ENCODE data around the gene OR4D2.

The OR4D2 gene

DNA sequence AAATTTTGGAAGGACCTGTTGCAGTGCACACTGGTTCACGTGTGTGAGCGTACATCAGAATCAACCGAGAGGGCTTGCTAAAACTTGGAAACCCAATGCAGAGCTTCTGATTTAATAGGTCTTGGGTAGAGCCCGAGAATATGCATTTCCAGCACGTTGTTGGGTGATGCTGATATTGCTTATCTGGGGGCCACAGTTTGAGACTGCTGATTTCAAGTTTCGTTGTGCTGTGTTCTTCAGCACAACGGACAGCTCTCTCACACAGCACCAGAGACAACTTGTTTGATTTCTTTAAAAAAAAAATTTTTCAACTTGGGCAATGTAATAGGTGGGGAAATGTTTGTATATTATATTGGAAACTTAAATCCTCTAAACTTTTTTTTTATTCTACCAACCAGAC is 9.4 kb downstream of the OR4D2 start:
- no peak for DNase-seq

DNA sequence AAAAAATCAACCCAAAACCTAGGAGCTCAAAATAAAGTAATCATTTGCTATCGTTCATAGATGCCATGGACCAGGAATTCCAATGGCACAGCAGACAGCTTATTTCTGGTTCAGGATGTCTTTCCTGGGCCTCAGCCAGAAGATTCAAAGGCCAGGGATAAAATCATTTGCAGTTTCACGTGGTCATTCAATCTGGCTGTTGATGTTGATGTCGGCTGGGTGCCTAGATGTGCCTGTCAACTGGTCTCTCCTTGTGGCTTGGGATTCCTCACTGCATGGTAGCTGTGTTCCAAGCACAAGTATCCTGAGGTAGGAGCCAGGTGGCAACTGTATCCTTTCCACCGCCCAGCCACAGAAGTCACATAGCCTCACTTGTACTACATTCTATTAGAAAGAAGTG is 15.0 kb downstream of the OR4D2 start:
- no peak for DNase-seq

DNA sequence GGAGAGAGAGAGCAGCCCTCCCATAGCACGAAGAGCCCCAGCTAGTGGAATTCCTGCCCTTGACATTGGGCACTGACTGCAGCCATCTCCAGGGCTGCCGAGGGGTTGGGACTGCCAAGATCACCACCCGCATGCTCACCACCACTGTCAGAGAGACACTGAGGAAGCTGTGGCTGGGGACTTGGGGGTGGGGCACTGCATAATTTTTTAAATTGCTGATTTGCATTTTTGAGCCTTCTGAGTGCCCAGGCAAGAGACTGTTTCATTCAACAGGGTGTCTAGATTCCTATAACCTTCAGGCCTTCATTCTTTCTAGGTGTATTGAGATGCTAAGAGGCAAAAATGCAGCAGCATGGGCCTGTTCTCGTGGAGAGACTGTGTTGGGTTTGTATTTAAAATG is 16.7 kb downstream of the OR4D2 start:
- no peak for DNase-seq

GRCh38 chr17:58184308-58184985 is 17.7 kb downstream of the OR4D2 start:
- no peak for DNase-seq

GRCh38 chr17:58184986-58185761 is 18.4 kb downstream of the OR4D2 start:
- DNase-seq = no peak

- DNase-seq = no peak
Observed at GRCh38 chr17:58186591-58186990, 19.8 kb downstream of the OR4D2 start.

- no peak for DNase-seq
Observed at GRCh38 chr17:58187063-58187462, 20.3 kb downstream of the OR4D2 start.

DNA sequence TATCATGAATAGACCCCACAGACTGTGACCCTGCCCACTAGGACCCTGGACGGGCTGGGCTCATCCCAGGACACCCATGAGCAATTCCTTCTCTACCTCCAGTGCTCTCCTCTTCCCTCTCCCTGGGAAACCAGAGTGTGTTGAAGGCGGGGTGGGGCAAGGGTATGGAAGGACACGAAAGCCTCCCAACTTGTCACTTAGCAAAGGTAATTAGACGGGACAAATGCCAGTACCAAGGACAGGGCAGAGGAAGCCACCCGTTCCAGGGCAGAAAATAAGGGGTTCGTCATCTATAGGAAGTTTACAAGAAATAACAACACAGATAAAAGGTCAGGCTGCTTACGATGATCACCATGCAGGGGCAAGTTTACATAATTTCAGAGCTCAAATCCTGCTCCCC is 20.9 kb downstream of the OR4D2 start:
- no peak for DNase-seq

DNA sequence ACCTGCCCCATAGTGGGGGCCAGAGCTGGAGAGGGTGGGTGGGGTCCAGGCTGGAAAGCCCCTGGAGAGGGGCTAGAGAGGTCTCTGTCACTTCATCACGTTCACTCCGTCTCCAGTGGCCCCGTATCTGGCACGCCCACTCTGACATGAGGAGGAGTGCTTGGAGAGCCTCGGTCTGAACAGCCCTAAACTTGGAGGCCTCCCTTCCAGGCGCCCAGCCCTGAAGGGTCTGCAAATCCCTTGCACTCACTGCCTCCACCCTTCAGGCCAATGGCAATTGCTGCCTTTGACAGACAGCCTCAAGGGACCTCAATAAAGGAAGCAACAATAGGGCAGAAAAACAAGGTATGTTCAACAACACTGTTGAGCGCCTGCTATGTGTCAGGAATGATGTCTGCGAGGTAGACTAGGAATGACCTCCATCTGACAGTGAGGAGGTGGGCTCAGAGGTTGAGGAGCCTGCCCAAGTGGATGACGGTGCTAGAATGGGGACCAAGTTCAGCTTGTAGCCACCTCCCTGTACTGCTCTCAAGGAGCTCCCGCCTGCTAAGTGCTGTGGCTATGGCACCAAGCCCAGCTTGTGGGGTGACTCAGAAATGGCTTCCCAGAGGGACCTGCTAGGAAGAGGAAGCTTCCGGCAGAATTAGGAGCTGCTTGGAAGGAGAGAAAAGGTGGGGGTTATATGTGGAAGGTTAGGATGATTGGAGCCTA is 22.8 kb downstream of the OR4D2 start:
- no peak for DNase-seq

- no peak for DNase-seq
Observed at GRCh38 chr17:58191241-58191896, 24.6 kb downstream of the OR4D2 start.

DNA sequence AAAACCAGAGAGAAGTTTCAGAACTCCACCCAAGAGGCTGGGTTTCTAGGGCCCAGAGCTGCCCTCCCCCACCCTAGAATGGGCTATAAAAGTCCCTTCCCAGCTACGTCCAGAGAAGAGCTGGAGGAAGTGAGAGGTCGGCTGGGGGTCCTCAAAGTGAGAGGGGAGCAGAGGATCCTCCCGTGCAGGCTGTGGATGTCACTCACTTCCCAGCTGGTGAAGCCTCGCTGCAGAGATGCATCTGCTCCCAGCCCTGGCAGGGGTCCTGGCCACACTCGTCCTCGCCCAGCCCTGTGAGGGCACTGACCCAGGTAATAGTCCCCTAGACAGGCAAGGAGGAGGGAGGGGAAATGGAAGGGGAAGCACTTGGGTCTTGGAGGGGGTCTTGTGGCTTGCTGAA is 25.8 kb downstream of the OR4D2 start, which contains the start of gene EPX:
EPX (plus strand) TSS at position 115 of the 400 bp plus-strand sequence; CDS start at position 236, 121 bp downstream.
- no peak for DNase-seq

- DNase-seq = no peak
Observed at GRCh38 chr17:58193641-58194255, 27.0 kb downstream of the OR4D2 start.

- DNase-seq = no peak
Observed at GRCh38 chr17:58195518-58196123, 28.8 kb downstream of the OR4D2 start.

DNA sequence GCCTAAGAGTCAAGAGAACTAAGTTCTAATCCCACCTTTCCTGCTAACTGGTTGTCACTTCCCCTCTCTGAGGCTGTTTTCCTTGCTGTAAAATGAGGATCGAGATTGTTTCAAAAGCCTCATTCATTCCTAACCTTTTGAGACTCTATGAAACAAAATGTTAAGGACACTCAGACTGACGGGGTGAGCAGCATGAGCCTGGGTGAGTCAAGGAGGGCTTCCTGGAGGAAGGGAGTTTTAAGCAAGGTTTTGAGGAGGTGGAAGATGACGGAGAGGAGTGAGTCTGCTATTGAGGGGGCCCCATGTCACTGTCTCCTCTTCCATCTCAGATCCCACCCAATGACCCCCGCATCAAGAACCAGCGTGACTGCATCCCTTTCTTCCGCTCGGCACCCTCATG is 29.8 kb downstream of the OR4D2 start:
- DNase-seq = no peak

DNA sequence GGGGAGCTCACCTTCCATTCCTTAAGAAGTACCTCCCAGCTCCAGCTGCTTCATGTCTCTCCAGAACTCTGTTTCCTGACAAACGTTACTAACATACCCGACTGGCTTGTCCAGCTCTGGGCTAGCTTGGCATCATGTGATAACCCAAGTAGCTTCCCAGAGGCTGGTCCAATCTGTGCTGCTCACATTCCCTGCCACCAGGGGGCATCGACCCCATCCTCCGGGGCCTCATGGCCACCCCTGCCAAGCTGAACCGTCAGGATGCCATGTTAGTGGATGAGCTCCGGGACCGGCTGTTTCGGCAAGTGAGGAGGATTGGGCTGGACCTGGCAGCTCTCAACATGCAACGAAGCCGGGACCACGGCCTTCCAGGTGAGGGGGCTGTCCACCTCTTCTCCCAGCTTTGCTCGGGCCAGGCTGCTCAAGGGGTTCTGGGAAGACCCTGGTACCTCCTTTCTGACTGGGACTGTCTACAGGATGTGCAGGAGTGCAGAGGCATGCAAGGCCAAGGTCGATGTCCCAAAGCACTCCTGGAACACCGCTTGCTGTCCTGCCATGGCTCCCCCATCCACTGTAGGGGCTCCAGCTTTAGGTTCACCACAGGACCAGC is 33.3 kb downstream of the OR4D2 start:
- peak; percentile 43 for DNase-seq

- no peak for DNase-seq
Observed at GRCh38 chr17:58202859-58203258, 36.1 kb downstream of the OR4D2 start.

GRCh38 chr17:58204796-58205195 is 38.0 kb downstream of the OR4D2 start:
- DNase-seq = no peak

- no peak for DNase-seq
Observed at GRCh38 chr17:58205936-58206335, 39.2 kb downstream of the OR4D2 start.

GRCh38 chr17:58207451-58207850 is 40.7 kb downstream of the OR4D2 start:
- DNase-seq = no peak

DNA sequence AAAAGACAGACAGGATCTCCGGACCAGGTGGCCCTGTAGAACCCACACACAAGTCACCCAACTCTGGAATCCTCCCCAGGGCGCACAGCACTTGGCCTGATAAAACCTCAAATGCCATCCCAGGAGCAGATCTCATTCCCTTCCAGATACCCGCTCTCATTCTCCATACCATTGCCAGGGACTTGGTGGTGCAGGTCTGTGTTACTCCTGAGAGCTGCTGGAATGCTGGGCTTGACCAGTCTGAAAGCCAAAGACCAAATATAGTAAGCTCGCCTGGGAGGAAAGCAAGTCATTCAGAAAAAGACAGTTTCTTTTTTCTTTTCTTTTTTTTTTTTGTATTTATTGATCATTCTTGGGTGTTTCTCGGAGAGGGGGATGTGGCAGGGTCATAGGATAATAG is 41.6 kb downstream of the OR4D2 start:
- no peak for DNase-seq

GRCh38 chr17:58210922-58211321 is 44.1 kb downstream of the OR4D2 start:
- DNase-seq = no peak

- DNase-seq = no peak
Observed at GRCh38 chr17:58215685-58216084, 48.9 kb downstream of the OR4D2 start.

All from activated T-cell treated with anti-CD3 and anti-CD28 coated beads for 4 hours (primary cell).